ENCODE data around the gene NR1I3. TPM values are rescaled to one million over a fixed set of nuclear protein-coding genes. Genes with fewer than 3 reads are reported as not detected.

NR1I3 gene
- total and polyA plus RNA-seq, 2 of the 13 experiments (the other 11 are each of a cell fraction or from before 2014, with no cell fraction given): 0.62 to 0.95 TPM

- no peak for TF ChIP-seq ZHX1 (CRISPR knock-in tag; IDR thresholded peaks at IDR 0.05; ENCODE audit: low read depth)
- TF ChIP-seq NRL (CRISPR knock-in tag; IDR thresholded peaks at IDR 0.05; ENCODE audit: borderline replicate concordance): no peak
- no peak for TF ChIP-seq AGO2 (optimal IDR thresholded peaks at IDR 0.05; ENCODE audit: low read depth, low read length)
- peak; percentile 59; the same call in 1 of the 2 replicates for TF ChIP-seq SNAI1 (CRISPR knock-in tag; IDR thresholded peaks at IDR 0.05; ENCODE audit: borderline replicate concordance)
- TF ChIP-seq ZBTB20 (CRISPR knock-in tag; IDR thresholded peaks at IDR 0.05; ENCODE audit: borderline replicate concordance, low read depth): no peak
- TF ChIP-seq ZNF562 (CRISPR knock-in tag; IDR thresholded peaks at IDR 0.05; ENCODE audit: borderline replicate concordance): no peak
- no peak for TF ChIP-seq JUN (CRISPR knock-in tag; IDR thresholded peaks at IDR 0.05)
- TF ChIP-seq ZNF329 (CRISPR knock-in tag; IDR thresholded peaks at IDR 0.05; ENCODE audit: low read depth): peak; percentile 38; the same call in 1 of the 2 replicates
- no peak for TF ChIP-seq ARNTL (CRISPR knock-in tag; IDR thresholded peaks at IDR 0.05)
- peak; percentile 9; the same call in 1 of the 2 replicates for TF ChIP-seq MED1 (CRISPR knock-in tag; IDR thresholded peaks at IDR 0.05)
- 0 out of 2 replicates have a peak, but pooled peaks have one; percentile 8 for TF ChIP-seq ZNF615 (CRISPR knock-in tag; IDR thresholded peaks at IDR 0.05; ENCODE audit: borderline replicate concordance)
- peak; percentile 20; the same call in 1 of the 2 replicates for TF ChIP-seq CCDC6 (CRISPR knock-in tag; IDR thresholded peaks at IDR 0.05)
- TF ChIP-seq HMGXB4 (CRISPR knock-in tag; IDR thresholded peaks at IDR 0.05; ENCODE audit: borderline replicate concordance in 1 of 2, low read depth in 1 of 2): peak in 1 of 2 experiments; percentile 33; a peak in 1 of 4 replicates
- no peak for TF ChIP-seq ZEB1 (IDR thresholded peaks at IDR 0.05; ENCODE audit: insufficient replicate concordance, low read depth)
- TF ChIP-seq HOXD1 (CRISPR knock-in tag; IDR thresholded peaks at IDR 0.05): 0 out of 2 replicates have a peak, but pooled peaks have one; percentile 23
- TF ChIP-seq, protein P1, sequence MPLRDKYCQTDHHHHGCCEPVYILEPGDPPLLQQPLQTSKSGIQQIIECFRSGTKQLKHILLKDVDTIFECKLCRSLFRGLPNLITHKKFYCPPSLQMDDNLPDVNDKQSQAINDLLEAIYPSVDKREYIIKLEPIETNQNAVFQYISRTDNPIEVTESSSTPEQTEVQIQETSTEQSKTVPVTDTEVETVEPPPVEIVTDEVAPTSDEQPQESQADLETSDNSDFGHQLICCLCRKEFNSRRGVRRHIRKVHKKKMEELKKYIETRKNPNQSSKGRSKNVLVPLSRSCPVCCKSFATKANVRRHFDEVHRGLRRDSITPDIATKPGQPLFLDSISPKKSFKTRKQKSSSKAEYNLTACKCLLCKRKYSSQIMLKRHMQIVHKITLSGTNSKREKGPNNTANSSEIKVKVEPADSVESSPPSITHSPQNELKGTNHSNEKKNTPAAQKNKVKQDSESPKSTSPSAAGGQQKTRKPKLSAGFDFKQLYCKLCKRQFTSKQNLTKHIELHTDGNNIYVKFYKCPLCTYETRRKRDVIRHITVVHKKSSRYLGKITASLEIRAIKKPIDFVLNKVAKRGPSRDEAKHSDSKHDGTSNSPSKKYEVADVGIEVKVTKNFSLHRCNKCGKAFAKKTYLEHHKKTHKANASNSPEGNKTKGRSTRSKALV (CRISPR knock-in tag; IDR thresholded peaks at IDR 0.05): 0 out of 2 replicates have a peak, but pooled peaks have one; percentile 34
- TF ChIP-seq ZNF598 (CRISPR knock-in tag; IDR thresholded peaks at IDR 0.05; ENCODE audit: borderline replicate concordance): no peak
- no peak for TF ChIP-seq TOPORS (CRISPR knock-in tag; IDR thresholded peaks at IDR 0.05)
- TF ChIP-seq XRCC5 (optimal IDR thresholded peaks at IDR 0.05; ENCODE audit: low read length): no peak
- TF ChIP-seq, protein P2, sequence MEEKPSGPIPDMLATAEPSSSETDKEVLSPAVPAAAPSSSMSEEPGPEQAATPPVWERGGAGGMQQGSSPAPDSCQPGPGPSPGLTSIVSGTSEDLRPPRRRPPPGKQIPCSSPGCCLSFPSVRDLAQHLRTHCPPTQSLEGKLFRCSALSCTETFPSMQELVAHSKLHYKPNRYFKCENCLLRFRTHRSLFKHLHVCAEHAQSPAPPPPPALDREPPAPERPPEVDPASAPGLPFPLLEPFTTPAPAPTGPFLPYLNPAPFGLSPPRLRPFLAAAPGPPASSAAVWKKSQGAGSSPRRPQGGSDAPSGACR (CRISPR knock-in tag; IDR thresholded peaks at IDR 0.05): 0 out of 2 replicates have a peak, but pooled peaks have one; percentile 56
- TF ChIP-seq HDAC6 (IDR thresholded peaks at IDR 0.05; ENCODE audit: low read depth, low read length): no peak
Measured at GRCh38 chr1:161222175-161223019, 15.6 kb downstream of the NR1I3 start (continued).
